ENCODE results near the gene CRISPLD2.

DNA sequence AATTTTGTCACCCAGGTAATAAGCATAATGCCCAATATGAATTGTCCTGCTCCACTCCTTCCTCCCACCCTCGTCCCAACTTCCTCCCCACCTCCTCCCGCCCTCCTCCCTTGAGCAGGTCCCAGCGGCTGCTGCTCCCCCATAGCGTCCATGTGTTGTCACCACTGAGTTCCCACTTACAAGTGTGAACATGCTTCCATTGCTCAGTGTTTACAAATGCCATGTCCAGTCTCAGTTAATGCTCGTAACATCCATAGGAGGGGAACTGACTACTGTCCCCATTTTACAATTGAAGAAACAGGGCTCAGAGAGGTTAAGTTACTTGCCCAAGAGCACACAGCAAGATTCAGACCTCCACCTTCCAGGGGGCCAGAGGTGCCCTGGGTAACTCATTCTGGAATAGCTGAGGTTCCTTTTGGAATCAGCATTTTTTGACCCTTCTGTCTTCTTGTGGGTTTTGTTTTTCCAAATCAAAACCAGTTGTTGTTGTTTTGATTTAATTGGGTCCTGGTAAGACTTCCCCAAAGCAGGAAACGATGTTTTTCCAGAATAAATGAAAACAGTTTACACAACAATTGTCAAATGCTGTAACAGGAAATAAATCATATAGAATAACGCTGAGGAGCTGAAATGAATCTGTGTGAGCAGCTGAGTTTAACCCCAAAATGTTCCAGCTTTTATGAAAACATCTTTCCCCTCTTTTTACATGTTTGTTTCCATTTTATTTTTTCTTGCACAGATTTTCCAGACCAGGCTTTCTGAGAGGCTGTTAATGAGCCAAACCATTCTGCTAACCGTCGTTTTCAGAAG is 117.6 kb downstream of the CRISPLD2 start:
- TF ChIP-seq DMBX1 (CRISPR knock-in tag; IDR thresholded peaks at IDR 0.05; ENCODE audit: borderline replicate concordance) (no peak), POLR2A (conservative IDR thresholded peaks at IDR 0.05) (no peak), BHLHE40 (IDR thresholded peaks at IDR 0.05; ENCODE audit: low read length) (no peak), EP300 (IDR thresholded peaks at IDR 0.05; ENCODE audit: low read length) (no peak), CREB1 (IDR thresholded peaks at IDR 0.05) (no peak), CREB1 (CRISPR knock-in tag; IDR thresholded peaks at IDR 0.05) (no peak), EGR1 (conservative IDR thresholded peaks at IDR 0.05) (no peak), ZNF232 (CRISPR knock-in tag; IDR thresholded peaks at IDR 0.05) (no peak)
- TF ChIP-seq, protein P1, sequence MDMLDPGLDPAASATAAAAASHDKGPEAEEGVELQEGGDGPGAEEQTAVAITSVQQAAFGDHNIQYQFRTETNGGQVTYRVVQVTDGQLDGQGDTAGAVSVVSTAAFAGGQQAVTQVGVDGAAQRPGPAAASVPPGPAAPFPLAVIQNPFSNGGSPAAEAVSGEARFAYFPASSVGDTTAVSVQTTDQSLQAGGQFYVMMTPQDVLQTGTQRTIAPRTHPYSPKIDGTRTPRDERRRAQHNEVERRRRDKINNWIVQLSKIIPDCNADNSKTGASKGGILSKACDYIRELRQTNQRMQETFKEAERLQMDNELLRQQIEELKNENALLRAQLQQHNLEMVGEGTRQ (CRISPR knock-in tag; IDR thresholded peaks at IDR 0.05): no peak
- TF ChIP-seq, protein P2, sequence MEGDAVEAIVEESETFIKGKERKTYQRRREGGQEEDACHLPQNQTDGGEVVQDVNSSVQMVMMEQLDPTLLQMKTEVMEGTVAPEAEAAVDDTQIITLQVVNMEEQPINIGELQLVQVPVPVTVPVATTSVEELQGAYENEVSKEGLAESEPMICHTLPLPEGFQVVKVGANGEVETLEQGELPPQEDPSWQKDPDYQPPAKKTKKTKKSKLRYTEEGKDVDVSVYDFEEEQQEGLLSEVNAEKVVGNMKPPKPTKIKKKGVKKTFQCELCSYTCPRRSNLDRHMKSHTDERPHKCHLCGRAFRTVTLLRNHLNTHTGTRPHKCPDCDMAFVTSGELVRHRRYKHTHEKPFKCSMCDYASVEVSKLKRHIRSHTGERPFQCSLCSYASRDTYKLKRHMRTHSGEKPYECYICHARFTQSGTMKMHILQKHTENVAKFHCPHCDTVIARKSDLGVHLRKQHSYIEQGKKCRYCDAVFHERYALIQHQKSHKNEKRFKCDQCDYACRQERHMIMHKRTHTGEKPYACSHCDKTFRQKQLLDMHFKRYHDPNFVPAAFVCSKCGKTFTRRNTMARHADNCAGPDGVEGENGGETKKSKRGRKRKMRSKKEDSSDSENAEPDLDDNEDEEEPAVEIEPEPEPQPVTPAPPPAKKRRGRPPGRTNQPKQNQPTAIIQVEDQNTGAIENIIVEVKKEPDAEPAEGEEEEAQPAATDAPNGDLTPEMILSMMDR (IDR thresholded peaks at IDR 0.05 in 2 of 3, conservative IDR thresholded peaks at IDR 0.05 in 1 of 3; ENCODE audit: insufficient read depth in 2 of 3, low read depth in 1 of 3, low read length in 3 of 3): no peak
- TF ChIP-seq, protein P3, sequence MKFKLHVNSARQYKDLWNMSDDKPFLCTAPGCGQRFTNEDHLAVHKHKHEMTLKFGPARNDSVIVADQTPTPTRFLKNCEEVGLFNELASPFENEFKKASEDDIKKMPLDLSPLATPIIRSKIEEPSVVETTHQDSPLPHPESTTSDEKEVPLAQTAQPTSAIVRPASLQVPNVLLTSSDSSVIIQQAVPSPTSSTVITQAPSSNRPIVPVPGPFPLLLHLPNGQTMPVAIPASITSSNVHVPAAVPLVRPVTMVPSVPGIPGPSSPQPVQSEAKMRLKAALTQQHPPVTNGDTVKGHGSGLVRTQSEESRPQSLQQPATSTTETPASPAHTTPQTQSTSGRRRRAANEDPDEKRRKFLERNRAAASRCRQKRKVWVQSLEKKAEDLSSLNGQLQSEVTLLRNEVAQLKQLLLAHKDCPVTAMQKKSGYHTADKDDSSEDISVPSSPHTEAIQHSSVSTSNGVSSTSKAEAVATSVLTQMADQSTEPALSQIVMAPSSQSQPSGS (CRISPR knock-in tag; IDR thresholded peaks at IDR 0.05): no peak
- TF ChIP-seq, protein P4, sequence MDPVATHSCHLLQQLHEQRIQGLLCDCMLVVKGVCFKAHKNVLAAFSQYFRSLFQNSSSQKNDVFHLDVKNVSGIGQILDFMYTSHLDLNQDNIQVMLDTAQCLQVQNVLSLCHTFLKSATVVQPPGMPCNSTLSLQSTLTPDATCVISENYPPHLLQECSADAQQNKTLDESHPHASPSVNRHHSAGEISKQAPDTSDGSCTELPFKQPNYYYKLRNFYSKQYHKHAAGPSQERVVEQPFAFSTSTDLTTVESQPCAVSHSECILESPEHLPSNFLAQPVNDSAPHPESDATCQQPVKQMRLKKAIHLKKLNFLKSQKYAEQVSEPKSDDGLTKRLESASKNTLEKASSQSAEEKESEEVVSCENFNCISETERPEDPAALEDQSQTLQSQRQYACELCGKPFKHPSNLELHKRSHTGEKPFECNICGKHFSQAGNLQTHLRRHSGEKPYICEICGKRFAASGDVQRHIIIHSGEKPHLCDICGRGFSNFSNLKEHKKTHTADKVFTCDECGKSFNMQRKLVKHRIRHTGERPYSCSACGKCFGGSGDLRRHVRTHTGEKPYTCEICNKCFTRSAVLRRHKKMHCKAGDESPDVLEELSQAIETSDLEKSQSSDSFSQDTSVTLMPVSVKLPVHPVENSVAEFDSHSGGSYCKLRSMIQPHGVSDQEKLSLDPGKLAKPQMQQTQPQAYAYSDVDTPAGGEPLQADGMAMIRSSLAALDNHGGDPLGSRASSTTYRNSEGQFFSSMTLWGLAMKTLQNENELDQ (CRISPR knock-in tag; IDR thresholded peaks at IDR 0.05; ENCODE audit: borderline replicate concordance): no peak
- TF ChIP-seq, protein P5, sequence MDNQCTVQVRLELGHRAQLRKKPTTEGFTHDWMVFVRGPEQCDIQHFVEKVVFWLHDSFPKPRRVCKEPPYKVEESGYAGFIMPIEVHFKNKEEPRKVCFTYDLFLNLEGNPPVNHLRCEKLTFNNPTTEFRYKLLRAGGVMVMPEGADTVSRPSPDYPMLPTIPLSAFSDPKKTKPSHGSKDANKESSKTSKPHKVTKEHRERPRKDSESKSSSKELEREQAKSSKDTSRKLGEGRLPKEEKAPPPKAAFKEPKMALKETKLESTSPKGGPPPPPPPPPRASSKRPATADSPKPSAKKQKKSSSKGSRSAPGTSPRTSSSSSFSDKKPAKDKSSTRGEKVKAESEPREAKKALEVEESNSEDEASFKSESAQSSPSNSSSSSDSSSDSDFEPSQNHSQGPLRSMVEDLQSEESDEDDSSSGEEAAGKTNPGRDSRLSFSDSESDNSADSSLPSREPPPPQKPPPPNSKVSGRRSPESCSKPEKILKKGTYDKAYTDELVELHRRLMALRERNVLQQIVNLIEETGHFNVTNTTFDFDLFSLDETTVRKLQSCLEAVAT (IDR thresholded peaks at IDR 0.05): no peak
